GM19239 (cell line): ENCODE data around the gene LMX1B.
"Not testable (repeated sequence)": the region's sequence is repeated elsewhere in the genome, so short reads cannot be mapped to it uniquely, and the experiment has no call there.

Experiments
- DNase-seq: peaks from one replicate; pipeline ENCODE4 v3.0.0; 2011; ENCODE audit warnings: low spot score; ENCODE audit not compliant: insufficient read length
- FAIRE-seq: peaks from 2 replicates; lab custom pipeline; 2011; peaks lifted over from hg19 to GRCh38; lab: Jason Lieb, UNC

LMX1B gene

DNA sequence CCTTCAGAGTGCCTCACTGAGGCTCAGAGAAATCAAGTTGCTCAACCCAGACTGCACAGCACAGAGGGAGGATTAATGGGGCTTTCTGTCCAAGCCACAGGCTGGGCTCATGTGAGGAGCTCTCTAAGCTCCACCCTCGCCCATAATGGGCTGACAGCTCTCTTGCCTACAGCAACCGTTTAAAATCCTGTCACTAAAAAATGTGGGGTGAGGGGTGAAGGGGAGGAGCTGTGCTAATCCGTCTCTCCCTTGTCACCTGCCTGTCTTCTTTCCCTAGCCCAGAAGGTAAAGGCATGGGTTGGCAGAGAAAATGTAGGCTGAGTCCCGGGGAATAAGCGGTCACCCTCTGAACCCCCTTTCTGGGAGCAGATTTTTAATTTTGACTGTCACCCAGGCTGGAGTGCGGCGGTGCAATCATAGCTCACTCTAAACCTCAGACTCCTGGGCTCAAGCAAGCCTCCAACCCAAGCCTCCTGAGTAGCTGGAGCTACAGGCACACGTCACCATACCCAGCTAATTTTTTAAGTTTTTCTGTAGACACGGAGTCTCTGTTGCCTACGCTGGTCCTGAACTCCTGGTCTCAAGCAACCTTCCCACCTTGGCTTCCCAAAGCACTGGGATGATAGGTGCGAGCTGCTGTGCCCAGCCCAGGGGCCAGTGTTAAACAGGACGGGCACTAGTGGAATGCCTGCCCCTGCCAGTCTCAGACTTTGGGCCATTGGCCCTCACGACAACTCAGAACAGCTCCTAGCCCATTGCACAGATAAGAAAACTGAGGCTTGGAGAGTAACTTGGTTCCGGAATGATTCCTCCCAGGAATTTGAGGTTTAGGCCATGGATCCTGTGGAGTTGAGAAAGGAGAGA lies 89.5 kb downstream of the LMX1B start:
- FAIRE-seq (no peak), DNase-seq (no peak)

GRCh38 chr9:126703866-126704156 lies 90.1 kb downstream of the LMX1B start:
- FAIRE-seq (no peak), DNase-seq (no peak)

DNA sequence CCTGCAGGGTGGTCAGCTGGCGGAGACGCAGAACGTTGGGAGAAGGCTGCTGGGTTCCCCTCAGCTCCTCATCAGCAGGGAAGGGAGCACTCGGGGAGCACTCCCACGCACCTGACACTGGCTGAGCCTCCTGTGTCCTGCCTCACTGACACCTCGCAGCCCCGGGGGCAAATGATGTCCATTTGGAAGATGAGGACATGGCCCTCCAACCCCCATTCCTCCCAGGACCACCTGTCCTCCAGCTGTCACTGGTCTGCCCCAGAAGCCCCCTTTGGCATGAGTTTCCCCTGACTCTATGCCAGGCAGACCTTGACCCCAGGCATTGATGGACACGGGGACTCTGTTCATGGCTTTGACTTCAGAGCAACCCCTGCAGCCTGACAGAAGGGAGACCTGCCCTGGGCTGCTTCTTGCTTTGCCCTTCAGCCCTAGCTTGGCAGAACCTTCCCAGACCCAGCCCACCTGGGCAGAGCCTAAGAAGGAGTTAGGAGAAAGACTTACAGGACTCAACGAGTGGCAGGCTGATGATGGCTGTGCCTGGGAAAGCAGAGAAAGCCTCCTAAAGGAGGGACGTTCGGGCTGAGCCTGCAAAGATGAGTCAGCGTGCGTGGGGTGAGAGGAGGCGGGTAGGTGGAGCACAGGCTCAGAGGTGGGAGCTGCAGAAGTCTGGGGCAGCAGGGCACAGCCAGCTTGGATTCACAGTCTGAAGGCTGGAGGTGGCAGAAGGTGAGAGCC lies 90.6 kb downstream of the LMX1B start:
- FAIRE-seq (no peak), DNase-seq (peak; percentile 8)

DNA sequence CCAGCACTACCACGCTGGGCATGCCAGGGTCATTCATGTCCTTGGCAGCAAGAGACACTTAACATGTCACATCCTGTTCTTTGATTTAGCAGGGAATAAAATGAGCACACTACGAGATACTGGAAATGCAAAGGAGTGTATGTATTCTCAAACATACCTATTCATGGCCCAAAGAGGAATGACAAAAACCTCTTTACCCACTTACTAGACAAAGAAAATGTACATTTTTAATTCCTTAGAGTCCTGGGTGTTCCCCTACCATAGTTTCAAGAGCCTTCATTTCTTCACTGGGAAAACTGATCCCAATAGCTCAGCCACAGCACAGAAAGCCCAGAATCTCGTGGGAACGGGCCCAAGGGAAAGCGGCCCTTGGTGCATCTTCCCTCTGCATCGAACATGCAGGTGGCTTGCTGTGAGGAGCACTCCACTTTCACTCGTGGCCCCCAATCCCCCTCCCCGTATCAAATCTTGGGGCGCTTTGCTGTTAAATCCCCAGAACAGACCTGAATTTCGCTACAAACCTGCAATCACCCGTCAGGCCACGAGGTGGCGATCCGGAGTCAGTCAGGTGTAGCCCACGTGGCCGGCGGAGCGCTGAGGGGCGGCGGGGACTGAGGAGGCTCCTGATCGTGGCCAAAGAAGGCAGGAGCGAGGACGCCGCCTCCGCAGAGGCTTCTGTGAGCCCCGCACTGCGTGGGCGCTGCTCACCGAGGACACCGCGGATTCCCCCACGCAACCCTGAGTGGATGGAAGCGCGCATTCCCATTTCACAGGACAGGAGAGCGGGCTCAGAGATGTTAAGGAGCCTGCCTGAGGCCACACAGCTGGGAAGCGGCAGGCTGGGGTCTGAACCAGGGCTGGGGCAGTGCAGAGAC lies 91.4 kb downstream of the LMX1B start:
- peak; percentile 90 for FAIRE-seq
- DNase-seq, result peak; percentile 76

GRCh38 chr9:126705767-126706697 lies 92.3 kb downstream of the LMX1B start:
- no peak for FAIRE-seq

GRCh38 chr9:126706698-126707053 lies 92.9 kb downstream of the LMX1B start:
- FAIRE-seq, result no peak

More at GRCh38 chr9:126705767-126706697, 92.3 kb downstream of the LMX1B start:
- no peak for DNase-seq

GRCh38 chr9:126707083-126707482 lies 93.4 kb downstream of the LMX1B start:
- FAIRE-seq, result no peak
- DNase-seq, result no peak

More at GRCh38 chr9:126706698-126707053, 92.9 kb downstream of the LMX1B start:
- no peak for DNase-seq

GRCh38 chr9:126707712-126708111 lies 94.0 kb downstream of the LMX1B start:
- DNase-seq, FAIRE-seq: not testable (repeated sequence)

DNA sequence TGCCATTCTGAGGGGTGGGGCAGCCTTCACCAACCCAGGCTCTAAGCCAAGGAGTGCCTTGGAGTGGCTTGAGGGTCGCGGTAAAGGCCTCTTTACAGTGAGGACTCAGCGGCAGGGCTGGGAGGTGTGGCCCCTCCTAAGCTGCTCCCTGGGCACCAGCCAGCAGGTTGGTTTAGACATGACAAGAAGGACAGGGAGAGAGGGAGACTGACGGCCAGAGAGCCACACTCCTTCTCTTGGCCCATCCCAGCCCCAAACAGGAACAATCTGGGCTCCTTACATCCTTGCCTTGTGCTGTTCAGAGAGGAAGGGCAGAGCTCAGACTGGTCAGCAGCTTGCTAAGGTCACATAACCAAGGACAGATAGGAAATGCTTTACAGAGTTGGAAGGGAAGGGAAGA lies 94.5 kb downstream of the LMX1B start:
- DNase-seq (no peak), FAIRE-seq (no peak)

- DNase-seq (no peak), FAIRE-seq (no peak)
Measured at GRCh38 chr9:126709241-126709640, 95.5 kb downstream of the LMX1B start.

DNA sequence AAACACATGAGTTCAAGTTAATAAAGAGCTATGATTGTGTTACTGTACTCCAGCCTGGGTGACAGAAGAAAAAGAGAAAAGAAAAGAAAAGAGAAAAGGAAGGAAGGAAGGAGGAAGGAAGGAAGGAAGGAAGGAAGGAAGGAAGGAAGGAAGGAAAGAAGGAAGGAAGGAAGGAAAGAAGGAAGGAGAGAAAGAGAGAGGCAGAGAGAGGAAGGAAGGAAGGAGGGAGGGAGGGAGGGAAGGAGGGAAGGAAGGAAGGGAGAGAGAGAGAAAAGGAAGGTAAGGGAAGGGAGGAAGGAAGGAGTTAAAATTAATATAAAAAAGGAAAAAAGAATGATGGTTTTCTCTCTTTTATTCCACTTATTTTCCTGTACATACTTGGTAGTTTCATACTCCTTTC lies 101.7 kb downstream of the LMX1B start:
- DNase-seq, result no peak
- no peak for FAIRE-seq

DNA sequence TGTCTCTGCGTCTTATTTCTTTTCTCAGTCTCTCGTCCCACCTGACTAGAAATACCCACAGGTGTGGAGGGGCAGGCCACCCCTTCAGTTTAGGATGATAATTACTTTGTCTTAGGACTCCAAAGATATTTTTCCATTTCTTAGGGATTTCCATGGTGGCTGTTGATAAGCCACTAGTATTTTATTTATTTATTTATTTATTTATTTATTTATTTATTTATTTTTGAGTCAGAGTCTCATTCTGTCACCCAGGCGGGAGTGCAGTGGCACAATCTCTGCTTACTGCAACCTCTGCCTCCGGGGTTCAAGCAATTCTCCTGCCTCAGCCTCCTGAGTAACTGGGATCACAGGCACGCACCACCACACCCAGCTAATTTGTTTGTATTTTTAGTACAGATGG lies 103.7 kb downstream of the LMX1B start:
- FAIRE-seq, DNase-seq: not testable (repeated sequence)

DNA sequence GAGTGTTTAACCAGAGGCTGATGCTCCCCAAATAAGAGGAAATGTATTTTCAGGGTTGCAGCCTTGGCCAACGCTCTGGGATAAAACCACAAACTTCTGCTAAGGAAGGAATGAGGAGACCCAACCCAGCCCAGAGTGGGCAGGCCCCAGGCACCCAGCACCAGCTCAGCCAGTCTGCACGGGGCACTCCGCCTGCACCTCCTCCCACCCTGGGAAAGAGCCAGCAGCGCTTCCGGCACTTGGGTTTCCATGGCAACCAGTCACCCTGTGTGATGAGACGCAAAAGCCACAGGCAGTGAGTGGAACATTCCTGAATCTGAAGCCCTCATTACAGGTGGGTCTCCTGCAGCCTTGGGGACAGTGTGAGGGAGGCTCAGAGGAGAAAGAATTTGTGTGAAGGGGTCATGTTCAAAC lies 105.9 kb downstream of the LMX1B start:
- DNase-seq, result no peak
- peak; percentile 98 for FAIRE-seq

DNA sequence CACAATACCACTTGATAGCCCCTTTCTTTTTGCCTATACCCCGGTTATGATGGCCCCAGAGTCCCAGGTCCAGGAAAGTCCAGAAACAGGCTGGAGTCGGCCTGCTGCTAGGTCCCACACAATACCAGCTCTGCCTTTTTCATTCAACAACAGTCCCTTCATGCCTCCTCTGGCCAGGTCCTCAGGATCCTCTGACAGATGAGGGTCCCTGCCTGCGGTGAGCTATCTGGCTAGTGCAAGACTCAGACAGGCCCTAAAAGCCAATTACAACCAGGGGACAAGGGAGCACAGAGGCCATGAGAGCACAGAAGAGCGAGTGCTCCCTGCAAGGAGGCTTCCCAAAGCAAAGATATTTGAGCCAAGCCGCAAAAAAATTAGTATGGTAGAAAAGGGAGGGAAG lies 106.3 kb downstream of the LMX1B start:
- DNase-seq (no peak), FAIRE-seq (no peak)

DNA sequence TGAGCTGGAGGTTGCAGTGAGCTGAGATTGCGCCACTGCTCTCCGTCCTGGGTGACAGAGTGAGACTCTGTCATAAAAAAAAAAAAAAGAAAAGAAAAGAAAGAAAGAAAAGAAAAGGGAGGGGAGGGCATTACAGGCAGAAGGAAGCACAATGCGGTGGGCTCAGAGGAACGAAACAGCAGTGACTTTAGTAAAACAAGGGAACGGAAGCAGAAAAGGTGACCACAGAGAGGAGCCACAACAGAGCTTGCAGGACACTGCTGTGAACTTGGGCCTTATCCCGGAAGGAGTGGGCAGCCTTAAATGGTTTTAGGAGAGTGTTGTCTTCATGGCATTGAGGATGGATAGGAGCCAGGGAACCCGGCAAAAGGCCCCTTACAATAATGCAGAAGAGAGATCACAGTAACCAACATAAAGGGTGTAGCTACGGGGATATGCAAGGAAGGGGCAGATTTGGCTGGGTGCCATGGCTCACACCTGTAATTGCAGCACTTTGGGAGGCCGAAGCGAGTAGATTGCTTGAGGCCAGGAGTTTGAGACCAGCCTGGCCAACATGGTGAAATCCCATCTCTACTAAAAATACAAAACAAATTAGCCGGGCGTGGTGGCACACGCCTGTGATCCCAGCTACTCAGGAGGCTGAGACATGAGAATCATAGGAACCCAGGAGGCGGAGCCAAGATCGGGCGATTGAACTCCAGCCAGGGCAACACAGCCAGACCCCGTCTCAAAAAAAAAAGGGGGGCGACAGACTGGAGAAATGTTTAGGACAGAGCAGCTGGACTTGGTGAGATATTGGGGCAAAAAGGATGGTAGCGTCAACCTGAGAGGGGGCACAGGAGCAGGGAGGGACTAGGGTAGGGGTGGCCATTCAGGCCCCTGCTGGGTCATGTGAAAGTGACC lies 107.2 kb downstream of the LMX1B start:
- DNase-seq (no peak), FAIRE-seq (no peak)

- FAIRE-seq, result no peak
- no peak for DNase-seq
Measured at GRCh38 chr9:126721564-126721981, 107.8 kb downstream of the LMX1B start.

GRCh38 chr9:126722252-126722921 lies 108.7 kb downstream of the LMX1B start:
- peak; percentile 62 for DNase-seq
- peak; percentile 64 for FAIRE-seq
